GM18873 (cell line): Measurements from ENCODE around the gene CAPN8.

Experiments
- ATAC-seq: cut with Tn5 transposase; IDR thresholded peaks from one replicate; pipeline ENCODE4 v1.9.1; 2021; ENCODE audit warnings: mild to moderate bottlenecking, moderate library complexity, moderate number of reproducible peaks; ENCODE audit not compliant: unreplicated experiment, low FRiP score

Gene CAPN8

GRCh38 chr1:223657978-223658377, 7.5 kb downstream of the CAPN8 start:
- no peak for ATAC-seq

DNA sequence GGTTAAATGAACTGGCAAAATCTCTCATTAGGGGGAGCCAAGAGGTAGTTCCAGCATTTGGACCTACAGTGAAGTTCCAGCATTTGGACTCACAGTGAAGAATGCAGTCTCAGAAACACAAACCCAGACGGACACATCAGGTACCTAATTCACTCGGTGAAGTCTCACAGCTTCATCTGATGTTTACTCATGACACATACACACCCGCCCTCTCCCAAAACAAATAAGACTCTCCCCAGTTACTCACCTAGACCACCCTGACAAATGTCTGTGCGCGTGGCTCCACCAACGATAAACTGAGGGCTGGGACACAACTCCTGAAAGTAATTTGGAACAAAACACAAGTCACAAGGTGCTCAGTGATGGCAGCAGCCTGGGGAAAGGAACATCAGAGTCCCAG, 11.4 kb downstream of the CAPN8 start:
- ATAC-seq: no peak

DNA sequence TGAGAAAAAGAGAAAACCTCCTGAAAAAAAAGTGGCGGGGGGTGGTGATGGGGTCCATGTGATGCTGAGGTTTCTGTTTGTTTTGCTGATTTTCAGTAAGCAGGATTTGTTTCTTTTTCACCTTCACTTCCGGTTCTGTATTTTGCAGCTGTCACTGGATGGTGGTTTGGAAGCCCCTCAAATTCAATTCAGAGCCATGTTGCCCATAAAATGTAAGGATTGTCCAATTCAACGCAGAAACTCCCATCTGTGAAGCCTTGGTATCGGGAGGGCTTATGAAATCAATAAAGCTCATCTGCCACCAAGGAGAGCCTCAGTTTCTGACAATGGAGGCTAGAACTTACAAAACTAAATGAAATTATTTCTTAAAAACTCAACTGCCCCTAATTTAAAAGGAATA, 12.1 kb downstream of the CAPN8 start:
- ATAC-seq: no peak

GRCh38 chr1:223653015-223653414, 12.5 kb downstream of the CAPN8 start:
- no peak for ATAC-seq

DNA sequence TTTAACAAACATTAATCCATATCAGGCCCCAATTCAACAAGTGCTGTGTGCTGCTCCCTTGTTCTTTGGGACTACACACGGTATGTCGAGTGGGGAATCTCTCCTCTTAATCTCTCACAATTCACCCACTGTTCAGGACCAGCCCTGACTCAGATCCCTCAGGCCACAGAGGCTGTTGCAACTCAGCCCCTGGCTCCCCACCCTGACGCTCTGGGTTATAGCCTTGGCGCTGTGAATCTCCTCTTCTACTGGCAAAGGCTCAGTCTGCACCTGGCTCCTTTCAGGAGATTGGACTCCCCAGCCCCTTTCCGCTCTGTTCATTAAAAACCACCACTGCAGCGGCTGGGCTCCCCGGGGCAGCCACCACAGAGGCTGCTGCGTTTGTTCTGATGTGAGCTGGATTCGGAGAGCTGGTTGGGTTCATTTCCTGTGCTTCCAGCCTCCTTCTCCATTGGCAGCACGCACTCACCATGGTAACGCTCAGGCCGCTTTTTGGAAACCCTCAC, 13.0 kb downstream of the CAPN8 start:
- ATAC-seq: no peak

DNA sequence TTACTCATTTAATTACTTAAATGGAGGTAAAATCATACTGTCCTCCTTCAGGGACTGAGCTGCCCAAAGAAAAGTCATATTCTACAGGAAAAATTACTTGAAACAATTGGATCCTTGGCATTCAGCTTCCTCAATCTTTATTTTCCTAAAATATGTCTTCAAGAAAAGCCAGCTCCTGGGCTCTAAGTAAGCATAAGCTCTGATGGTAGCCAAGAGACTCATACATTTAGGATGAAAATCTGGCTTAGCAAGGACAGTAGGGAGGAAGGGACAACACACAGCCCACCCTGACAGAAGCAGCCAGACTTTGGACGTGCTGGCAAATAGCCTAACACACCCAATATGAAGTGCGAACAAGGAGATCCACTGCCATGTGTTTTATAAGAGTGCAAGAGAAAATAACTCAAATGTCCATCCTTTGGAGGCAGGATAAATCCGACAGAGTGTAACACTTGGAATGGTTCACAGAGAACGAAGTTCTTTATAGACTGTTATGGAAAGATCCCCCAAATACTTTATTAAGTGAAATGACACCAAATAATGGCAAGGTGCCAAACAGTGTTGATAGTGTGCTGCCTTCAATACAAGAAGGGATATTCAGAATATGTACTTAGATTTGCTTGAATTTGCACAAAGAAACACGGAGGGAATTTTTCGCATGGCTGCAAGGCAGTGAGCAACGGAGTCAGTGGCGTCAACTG, 14.1 kb downstream of the CAPN8 start:
- ATAC-seq: no peak

DNA sequence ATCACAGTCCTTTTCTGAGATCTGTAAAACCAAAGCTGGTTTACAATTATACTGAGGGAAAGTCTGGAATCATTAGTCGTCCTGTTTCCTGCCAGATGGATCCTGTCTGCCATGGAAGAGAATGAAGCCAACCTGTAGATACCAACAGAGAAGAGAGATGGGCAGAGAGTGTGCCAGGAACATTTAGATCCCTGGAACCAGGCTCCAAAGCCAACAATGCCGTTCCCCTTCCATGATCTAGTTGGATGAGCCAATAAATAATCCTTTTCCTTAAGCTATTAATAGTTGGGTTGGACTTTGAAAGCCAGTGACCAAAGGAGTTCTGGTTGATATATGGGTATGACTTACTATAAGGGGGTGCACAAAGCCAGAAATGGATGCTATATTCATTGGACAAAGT, 15.0 kb downstream of the CAPN8 start:
- ATAC-seq: no peak

- no peak for ATAC-seq
Observed at GRCh38 chr1:223649222-223649621, 16.3 kb downstream of the CAPN8 start.

- no peak for ATAC-seq
Observed at GRCh38 chr1:223647249-223647648, 18.3 kb downstream of the CAPN8 start.

DNA sequence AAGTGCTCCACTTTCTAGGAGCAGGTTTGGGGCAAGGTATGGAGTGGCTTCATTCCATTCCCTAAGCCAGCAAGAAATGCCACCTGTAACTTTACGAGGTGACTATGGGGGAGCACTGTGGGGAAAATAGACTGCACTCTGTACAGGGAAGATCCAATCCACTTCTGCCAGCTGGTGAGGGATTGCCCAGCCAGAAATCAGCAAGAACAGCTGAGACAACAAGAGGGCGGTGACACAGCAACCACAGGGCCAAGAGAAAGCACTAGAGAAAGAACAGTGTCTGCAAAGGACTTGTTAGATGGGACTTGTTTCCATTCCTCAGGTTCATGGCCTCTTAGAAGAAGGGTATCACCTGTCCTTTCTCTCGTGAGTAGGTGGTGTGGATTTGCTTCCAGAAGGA, 19.6 kb downstream of the CAPN8 start:
- ATAC-seq: no peak

DNA sequence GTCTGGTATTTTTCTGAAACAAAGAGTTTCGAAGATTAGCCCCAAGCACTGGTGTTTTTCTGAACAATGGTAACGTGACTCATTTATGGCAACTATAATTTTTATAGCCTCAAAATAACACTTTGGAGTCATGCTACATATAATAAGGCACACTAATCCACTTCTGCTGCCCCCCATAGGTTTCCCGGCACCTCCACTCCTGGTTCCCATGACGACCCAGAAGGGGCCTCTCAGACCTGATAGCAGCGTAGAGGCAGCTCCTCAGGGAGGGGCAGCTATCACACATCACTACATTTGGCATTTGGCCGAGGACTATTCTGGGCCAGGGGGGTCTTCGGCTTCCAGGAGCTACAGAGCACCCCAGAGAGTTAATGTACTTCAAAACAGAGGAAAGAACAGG, 23.3 kb downstream of the CAPN8 start:
- no peak for ATAC-seq

DNA sequence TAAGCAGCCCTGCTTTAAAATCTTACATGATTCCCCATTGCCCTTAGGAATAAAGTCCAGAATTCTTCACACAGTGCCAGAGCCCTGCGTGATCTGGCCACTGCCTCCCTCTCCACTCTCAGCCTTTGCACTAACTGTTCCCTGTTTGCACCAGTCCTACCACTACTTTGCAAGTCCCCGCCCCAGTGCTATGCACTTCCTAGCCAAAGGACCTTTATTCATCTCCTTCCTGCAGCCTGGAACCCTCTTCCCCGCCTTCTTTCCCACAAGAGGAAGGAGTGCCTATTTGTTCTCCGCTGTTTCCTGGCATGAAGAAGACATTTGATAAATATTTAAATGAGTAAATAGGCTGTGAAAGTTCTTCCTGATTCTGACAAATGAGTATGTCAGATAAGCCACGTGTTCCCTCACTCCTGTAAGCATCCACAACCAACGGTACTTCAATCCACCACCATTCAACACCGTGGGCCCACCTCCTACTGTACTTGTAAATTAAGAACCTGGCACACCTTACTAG, 23.9 kb downstream of the CAPN8 start:
- no peak for ATAC-seq

DNA sequence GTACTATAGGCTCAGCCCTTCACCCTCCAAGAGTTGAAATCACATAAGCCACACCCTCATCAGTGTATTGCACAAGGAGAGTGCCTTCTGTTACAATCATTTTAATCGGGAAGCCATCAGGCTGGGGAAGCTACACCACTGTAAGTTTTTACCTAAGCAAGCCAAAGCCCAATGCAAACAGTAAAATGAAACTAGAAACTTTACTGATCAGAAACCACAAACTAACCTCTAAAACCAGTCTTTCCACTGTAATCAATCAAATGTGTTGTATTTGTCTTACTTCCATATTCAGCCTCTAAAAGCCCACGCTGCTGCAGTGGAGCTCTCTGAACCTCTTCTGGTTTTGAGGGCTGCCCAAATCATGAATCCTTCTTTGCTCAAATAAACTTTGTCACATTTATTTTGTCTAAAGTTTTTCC, 26.2 kb downstream of the CAPN8 start:
- ATAC-seq: no peak

- ATAC-seq: no peak
Observed at GRCh38 chr1:223635236-223635635, 30.3 kb downstream of the CAPN8 start.

GRCh38 chr1:223634423-223634822, 31.1 kb downstream of the CAPN8 start:
- no peak for ATAC-seq

DNA sequence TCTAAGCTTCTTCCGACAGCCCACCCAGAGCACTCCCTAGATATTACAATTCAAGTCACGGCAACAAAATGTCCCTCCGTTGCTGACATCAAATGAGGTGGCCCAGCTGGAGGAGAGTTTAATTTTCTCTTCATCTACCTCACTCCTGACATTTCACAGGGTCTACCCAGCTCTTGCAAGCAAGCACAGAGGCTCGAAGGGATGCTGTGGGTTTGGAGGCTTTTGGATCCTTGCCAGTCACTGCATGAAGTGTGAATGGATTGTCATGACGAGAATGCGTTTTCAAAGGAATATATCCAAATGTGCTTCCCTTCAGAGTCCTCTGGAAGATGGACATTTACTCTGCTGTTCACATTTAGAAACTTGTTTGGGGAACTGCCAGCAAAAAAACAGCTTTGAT, 33.5 kb downstream of the CAPN8 start:
- no peak for ATAC-seq

DNA sequence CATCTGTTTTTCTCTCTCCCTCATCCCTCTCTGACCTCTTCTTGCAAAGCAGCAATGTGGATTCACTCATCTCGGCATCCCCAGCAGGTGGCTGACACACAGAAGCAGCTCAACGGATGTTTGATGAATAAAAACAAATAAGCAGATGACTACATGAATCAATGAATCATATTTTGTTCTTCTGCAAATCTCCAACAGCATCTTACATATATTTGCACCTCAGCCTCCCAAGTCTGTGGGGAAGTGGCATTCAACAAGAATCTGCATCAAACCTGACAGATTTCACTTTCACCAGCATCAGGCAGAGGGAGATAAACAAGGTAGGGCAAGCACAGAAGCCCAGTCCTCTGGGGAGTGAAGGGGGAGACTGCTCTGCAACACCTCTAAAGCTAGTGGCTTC, 34.0 kb downstream of the CAPN8 start:
- ATAC-seq: no peak

- ATAC-seq: no peak
Observed at GRCh38 chr1:223629126-223629457, 36.4 kb downstream of the CAPN8 start.

DNA sequence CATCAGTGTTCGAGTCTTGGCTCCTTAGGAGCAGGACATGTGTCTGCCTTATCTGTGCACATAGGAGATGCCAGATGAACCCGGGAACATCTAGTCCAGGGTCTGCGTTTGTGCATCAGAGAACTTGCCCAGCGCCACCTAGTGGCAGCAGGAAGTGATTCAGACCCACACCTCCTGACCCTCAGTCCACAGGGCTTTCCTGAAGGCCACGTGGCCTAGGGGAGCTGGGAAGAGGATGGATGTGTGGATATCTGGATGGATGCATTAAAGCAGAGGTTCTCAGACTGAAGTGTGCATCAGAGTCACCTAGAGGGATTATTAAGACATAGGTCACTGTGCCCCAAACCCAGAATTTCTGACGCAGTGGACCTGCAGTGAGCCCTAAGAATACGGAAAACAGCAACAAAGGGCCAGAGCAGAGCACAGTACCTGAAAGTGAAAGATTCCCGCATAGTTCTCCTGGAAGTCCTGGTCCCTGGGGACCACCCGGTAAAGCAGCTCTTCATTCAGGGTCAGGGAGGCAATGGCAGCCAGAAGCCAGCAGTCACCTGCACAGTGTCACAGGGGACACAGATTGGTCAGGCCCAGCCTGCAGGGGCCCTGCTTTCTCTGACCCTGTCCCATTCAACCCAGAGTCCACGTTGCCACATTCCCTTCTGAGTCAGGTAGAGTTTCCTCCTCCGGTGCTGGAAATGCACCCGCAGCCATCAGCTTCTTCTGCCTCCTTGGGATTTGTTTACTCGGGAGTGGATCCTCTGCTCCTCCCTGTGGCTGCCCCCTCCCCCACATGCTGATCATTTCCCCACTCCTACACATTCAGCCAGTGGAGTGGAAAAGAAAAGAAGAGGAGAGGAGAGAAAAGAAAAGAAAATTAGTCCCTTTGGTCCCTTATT, 37.0 kb downstream of the CAPN8 start:
- no peak for ATAC-seq

DNA sequence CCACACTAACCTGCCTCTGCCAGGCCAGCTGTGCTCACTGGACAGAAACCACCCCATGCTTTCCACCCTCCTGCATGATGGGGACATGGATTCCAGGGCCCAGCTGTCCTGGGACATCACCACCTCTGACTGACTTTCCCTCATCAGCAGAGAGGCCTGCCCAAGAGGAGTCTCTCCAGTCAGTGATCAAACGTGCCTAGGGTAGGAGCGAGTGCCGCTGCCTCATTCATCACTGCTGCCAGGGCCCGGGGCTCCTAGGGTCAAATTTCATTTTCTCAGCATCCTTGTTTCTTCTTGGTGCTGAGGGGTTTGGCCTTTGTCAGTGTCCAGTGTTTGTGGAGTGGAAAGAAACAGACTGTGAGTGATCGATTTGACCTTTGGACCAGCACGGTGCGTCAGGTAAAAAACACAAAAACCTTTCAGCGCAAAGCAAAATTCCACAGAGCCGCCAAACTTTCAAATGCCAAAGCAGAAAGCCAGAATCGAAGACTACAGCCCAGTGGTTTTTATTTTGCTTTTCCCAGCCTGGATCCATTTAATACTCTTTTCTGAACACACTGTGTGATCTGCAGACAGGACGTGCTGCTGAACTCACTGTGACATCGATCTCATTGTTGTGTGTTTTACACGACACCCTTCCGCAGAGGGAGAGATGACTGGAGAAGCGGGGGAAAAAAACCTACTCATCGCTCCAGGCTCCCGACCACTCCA, 43.2 kb downstream of the CAPN8 start:
- ATAC-seq: no peak

GRCh38 chr1:223621312-223621734, 44.2 kb downstream of the CAPN8 start:
- ATAC-seq: peak; percentile 74
